DND-41 (cell line): Measurements from ENCODE around the gene EYS.

Experiments used
- CTCF ChIP-seq: IDR thresholded peaks from 2 replicates; pipeline ENCODE4 v1.5.1; 2012; ENCODE audit warnings: borderline replicate concordance, low read length, moderate library complexity, mild to moderate bottlenecking; ENCODE audit not compliant: poor library complexity, severe bottlenecking; ENCODE audit errors: extremely low read depth
- EZH2 ChIP-seq: IDR thresholded peaks from 3 replicates; pipeline ENCODE4 v1.6.1; 2012; ENCODE audit warnings: borderline replicate concordance, low read depth, mild to moderate bottlenecking, moderate library complexity, low read length, inconsistent platforms; ENCODE audit not compliant: severe bottlenecking

DNA sequence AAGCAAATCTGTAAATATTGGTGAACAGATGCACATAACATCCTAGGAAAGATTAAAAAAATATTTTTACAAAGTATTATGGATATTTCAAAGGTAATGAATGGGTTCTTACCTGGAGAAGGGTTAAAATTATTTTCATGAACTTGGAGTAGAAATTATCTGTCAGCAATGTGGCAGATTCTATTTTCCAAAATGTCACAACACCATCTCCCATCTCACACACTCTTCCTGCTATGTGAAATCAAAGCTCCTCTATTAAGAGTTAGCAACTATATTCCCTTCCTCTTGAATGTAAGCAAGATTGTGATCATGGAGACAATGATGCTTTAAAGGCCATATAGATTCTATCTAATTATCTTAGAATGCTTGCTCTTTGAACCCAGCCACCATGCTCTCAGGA, 304.5 kb downstream of the EYS start:
- TF ChIP-seq EZH2 (no peak), CTCF (no peak)
